ENCODE data around the gene RNF149.
"Not testable (repeated sequence)": the region's sequence is repeated elsewhere in the genome, so short reads cannot be mapped to it uniquely, and the experiment has no call there.

Gene RNF149

GRCh38 chr2:101332885-101333766 lies 24.6 kb upstream of the RNF149 start:
- no peak for DNase-seq (ENCODE audit: low read depth in 3 of 3, low spot score in 1 of 3)

DNA sequence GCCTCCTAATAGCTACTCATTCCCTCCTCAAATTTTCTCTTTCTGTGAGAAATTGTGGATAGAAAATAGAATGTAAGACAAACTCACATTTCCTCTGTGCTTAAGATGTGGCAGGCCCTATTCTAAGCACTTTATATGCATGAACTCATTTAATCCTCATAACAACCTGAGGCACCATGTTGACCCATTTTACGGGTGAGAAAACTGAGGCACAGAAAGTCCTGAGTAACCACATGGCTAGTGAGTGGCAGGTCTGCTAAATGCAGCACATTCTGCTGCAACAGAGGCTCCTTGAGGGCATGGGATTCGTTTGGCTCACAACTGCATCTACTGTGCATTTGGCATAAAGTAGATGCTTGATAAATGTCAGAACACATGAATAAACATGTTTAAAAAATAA lies 22.7 kb upstream of the RNF149 start:
- DNase-seq (ENCODE audit: low read depth in 3 of 3, low spot score in 1 of 3): no peak

DNA sequence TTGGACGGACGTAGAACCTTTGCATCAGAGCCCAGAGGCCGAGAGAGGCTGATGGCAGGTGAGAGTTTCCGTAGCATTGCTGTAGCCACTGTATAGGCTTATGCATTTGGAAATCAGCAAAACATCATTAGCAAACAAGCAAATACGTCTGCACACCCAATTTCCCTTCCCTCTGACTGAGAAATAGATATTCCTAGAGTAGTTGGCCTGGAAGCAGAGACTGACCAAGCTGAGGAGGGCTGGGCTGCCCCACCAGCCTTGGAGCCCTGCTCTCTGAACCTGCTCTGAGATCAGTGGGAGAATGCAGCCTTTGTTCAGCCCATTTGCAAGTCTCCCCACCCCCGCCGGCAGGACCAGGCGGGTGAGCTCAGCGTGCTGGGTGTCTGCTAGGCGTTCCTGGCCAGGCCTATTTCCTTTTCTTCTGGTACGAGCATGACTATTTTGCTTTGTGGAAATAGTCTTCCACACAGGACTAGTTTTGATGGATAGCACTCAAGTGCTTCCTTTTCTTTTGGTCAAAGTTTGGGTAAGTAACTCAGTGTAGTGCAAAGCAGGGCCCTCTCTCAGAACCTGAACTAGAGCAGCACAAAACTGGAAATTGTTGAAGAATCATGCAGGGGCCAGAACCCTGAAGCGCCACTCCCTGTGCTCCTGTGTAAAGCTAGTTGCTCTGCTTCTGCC lies 21.9 kb upstream of the RNF149 start:
- DNase-seq (ENCODE audit: low read depth in 3 of 3, low spot score in 1 of 3): peak in 1 of 3 donors; percentile 36

GRCh38 chr2:101329026-101329425 lies 20.5 kb upstream of the RNF149 start:
- DNase-seq (ENCODE audit: low read depth in 3 of 3, low spot score in 1 of 3): no peak

GRCh38 chr2:101328474-101329007 lies 20.0 kb upstream of the RNF149 start:
- DNase-seq (ENCODE audit: low read depth in 3 of 3, low spot score in 1 of 3): no peak

DNA sequence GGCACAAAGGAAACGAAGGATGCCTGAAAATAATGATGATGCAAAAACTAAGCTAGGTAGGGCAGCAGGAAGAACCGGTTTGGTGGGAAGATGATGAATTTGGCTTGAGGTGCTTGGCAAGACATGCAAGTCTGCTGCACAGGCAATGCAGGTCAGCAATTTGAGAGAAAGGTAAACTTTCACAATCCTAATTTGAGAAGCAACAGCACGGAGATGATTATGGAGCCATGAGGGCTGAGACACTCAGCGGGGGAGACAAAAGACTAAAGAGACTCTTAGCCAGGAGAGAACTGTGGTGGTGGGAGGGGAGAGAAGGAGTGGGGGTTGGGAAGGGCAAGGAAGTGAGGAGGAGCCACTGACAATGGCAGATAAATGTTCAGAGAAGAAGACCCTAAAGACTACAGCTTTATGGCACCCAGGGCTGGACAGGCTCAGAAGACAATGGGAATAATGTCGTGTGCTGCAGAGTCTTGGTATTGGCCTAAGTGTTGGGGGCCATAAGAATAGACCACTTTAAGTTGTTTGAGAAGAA lies 19.4 kb upstream of the RNF149 start:
- DNase-seq (ENCODE audit: low read depth in 3 of 3, low spot score in 1 of 3): no peak

DNA sequence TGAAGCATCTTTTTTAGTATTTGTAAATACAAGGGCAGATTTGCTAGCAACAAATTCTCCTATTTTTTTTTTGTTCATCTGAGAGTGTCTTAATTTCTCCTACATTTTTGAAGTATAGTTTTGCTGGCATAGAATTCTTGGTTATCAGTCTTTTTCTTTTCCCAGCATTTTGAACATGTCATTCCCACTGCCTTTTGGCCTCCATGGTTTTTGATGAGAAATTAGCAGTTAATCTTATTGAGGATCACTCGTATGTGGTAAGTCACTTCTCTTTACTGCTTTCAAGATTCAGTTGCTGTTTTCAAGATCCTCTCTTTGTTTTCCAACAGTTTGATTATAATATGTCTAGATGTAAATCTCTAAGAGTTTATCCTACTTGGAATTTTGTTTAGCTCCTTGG lies 16.9 kb upstream of the RNF149 start:
- DNase-seq (ENCODE audit: low read depth in 3 of 3, low spot score in 1 of 3): no peak

DNA sequence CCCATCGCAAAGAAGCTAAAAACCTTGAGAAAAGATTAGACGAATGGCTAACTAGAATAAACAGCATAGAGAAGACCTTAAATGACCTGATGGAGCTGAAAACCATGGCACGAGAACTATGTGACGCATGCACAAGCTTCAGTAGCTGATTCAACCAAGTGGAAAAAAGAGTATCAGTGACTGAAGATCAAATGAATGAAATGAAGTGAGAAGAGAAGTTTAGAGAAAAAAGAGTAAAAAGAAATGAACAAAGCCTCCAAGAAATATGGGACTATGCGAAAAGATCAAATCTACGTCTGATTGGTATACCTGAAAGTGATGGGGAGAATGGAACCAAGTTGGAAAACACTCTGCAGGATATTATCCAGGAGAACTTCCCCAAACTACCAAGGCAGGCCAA lies 8.1 kb upstream of the RNF149 start:
- not testable (repeated sequence) for DNase-seq (ENCODE audit: low read depth in 3 of 3, low spot score in 1 of 3)

- DNase-seq (ENCODE audit: low read depth in 3 of 3, low spot score in 1 of 3): no peak
Observed at GRCh38 chr2:101311696-101312017, 3.2 kb upstream of the RNF149 start.

DNA sequence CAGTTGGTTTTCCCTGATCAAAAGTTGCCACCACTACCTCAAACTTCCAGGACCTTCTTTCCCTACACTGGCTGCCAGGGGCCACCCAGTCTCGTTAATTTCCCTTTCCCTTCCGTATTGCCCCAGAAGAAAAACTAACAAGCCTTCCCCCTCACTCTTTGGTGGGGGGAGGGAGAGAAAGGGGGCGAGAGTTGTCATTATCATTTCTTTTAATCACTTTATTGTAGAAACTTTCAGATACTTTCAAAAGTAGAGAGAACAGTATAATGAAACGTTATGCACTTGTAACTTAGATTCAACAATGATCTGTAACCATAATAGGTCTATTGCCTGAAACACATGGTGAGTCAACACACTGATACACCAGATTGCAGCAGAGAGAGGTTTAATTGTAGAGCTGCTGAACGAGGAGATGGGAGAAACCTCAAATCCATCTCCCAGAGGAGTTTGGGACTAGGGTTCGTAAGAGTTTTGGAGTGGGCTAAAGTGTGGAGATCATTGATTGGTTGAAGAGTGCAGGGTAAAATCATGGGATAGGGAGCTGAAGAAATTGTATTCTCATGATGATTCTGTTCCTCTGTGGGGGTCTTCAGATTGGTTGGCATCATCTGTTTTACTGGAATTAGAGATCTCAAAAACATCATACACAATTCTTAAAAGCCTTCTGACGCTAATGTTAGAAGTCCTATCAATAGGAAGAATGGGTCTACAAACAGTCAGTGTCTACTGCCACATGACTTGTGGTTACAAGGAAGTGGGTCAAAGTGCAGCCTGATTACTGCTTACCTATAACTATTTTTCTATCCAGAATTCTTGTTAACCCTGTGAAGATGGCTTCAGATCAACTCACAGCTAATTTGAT lies 2.6 kb upstream of the RNF149 start:
- no peak for DNase-seq (ENCODE audit: low read depth in 3 of 3, low spot score in 1 of 3)

GRCh38 chr2:101310090-101310833 lies 1.8 kb upstream of the RNF149 start:
- no peak for DNase-seq (ENCODE audit: low read depth in 3 of 3, low spot score in 1 of 3)

DNA sequence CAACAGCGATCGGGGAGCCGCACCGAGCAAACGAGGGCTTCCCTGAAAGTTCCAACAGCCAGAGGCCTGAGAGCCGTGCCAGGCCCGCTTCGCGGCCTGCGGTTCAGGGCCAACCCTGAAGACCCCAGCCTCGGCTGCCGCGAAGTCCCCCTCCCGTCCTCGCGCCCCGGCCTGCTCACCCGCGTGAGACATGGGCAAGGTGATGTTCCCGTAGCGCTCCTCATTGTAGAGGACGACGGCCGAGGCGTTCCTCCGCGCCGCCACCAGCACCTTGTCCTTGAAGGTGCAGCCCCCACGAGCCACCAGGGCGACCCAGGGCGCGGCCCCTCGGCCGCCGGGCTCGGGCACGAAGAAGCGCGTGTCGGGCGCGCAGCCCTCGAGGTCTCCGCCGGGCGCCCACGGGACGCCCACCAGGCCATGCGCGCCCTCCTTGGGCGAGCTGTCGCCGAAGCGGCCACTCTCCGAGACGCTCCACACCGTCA lies 510 bp downstream of the RNF149 start:
- no peak for DNase-seq (ENCODE audit: low read depth in 3 of 3, low spot score in 1 of 3)

- no peak for DNase-seq (ENCODE audit: low read depth in 3 of 3, low spot score in 1 of 3)
Observed at GRCh38 chr2:101307503-101307902, 998 bp downstream of the RNF149 start.

- no peak for DNase-seq (ENCODE audit: low read depth in 3 of 3, low spot score in 1 of 3)
Observed at GRCh38 chr2:101306410-101306809, 2.1 kb downstream of the RNF149 start.

- no peak for DNase-seq (ENCODE audit: low read depth in 3 of 3, low spot score in 1 of 3)
Observed at GRCh38 chr2:101305492-101306078, 2.9 kb downstream of the RNF149 start.

- DNase-seq (ENCODE audit: low read depth in 3 of 3, low spot score in 1 of 3): no peak
Observed at GRCh38 chr2:101305035-101305434, 3.5 kb downstream of the RNF149 start.

- no peak for DNase-seq (ENCODE audit: low read depth in 3 of 3, low spot score in 1 of 3)
Observed at GRCh38 chr2:101303688-101304087, 4.8 kb downstream of the RNF149 start.

GRCh38 chr2:101302016-101302415 lies 6.5 kb downstream of the RNF149 start:
- DNase-seq (ENCODE audit: low read depth in 3 of 3, low spot score in 1 of 3): no peak

DNA sequence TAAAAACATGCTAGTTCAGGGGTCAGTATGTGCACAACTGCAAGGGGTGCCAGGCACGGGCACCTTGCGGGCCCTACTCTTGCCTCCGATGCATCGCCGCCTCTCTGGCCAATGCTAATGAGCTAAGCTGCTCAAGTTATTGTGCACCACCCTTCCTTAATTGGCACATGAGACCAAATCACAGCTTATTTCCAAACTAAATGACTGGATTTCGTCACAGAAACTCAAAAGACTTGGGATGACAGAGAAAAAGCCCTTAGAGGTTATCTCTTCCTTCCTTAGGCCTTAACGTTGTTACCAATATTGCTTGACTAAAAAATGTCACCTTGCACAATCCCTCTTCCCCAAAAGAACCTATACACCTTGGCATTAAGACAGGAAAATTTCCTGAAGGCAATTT lies 7.7 kb downstream of the RNF149 start:
- no peak for DNase-seq (ENCODE audit: low read depth in 3 of 3, low spot score in 1 of 3)

DNA sequence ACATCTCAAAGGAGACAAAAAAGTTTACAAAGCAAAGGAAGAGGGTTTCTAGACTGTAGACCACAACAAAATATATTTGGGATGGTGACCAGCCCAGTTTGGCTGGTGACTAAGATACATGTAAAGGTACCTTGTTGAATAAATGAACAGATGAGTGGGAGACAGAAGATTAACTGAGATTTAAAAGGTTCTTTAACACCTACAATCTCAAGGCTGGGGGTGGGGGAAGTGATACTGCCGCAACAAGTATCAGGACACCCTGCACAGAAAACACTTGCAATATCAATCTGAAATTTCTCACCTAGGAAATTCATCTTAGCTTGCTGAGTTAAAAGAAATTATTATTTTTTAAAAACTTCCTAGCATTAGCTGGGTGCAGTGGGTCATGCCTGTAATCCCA lies 8.3 kb downstream of the RNF149 start:
- no peak for DNase-seq (ENCODE audit: low read depth in 3 of 3, low spot score in 1 of 3)

Measured in stimulated activated CD4-positive, alpha-beta T cell treated with anti-CD3 and anti-CD28 coated beads, TNF-alpha, amount 100 ng/mL, for 1 hour (primary cell).